Right renal cortex interstitium (tissue), 3 donors: ENCODE data around the gene MYO9B. TPM values are rescaled to one million over a fixed set of nuclear protein-coding genes. Genes with fewer than 3 reads are reported as not detected.

Experiments used
- DNase-seq, 3 donors: peaks; one replicate each; pipeline ENCODE4 v3.0.0-alpha.2; 2013; ENCODE audit warnings: low read depth in 3 of 3, low spot score in 2 of 3
- polyA plus RNA-seq, 3 donors: library from polyadenylated mRNA; unstranded; fragments of 120-200 nt; gene quantifications; one replicate each; pipeline ENCODE4 v1.2.1, GENCODE V29; 2013; ENCODE audit not compliant: insufficient read length in 3 of 3

The MYO9B gene
- polyA plus RNA-seq, 3 donors = 39.6 to 43.4 (median 42.2) TPM

DNA sequence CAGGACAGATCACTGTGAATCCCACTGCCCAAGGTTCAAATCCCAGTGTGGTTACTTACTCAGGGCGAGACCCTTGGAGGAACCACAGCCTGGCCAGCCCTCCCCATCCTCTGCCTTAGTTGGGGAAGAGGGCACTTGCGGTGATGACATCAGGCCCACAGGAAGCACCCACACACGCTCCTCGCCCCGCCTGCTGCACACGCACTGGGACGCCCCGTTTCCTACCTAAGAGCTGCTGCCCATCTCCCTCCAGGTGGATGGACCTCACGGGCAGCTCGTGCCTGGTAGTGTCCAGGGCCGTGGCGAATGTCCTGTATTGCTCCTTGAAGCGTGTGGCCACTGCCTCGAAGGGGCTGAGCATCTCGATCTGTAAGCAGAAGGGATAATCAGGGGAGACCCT lies 19.9 kb upstream of the MYO9B start:
- DNase-seq = no peak

DNA sequence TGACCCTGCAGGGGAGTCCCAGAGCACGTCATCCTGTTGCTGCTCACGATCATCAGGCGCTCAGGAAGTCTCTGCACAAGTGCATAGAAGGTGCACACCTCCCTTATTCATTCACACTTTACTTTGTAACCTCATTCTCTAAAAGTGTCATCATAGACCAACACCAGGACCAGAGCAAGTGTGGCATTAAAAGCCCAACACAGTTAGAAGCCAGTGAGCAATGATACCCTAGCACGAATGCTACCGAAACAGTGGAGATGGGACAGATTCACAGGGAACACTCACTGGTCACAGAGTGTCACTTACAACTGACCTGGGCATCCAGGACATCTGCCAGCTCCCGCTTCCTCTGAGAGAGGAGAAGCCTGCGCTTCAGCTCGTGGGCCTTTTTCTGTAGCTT lies 17.3 kb upstream of the MYO9B start:
- DNase-seq = no peak

- no peak for DNase-seq
These were observed 14.8 kb upstream of the MYO9B start for GRCh38 chr19:17060802-17061201.

DNA sequence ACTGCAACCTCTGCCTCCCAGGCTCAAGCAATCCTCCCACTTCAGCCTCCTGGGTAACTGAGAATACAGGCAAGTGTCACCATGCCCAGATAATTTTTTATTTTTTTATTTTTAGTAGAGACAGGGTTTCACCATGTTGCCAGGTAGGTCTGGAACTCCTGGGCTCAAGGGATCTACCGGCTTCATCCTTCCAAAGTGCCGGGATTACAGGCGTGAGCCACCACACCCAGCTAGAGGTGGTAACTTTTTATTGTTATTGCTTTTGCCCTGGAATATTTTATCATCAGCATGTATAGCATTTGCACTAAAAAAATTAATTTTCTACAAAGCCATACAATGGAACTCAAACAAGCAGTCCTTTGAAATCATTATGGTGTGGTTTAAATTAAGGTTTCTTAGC lies 14.4 kb upstream of the MYO9B start:
- no peak for DNase-seq

GRCh38 chr19:17061691-17062090 lies 13.9 kb upstream of the MYO9B start:
- no peak for DNase-seq

GRCh38 chr19:17063428-17063827 lies 12.1 kb upstream of the MYO9B start:
- DNase-seq = no peak

DNA sequence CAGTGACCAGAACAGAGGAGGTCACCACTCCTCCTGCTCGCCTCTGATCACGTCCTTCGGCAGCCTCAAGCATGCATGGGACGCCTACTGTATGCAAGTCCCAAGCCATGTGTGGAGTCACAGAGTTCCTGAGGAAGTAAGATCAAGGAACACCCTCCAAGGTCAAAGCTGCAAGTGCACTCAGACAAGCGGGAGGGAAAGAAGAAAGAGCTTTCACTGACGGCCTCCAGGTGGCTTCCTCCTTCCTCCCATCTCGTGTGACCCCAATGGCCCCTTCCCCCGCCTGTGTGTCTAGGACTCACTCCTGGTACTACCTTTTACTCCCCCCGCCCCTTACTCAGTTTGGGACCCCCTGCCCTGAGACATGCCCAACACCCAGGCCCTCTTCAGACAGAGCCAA lies 6.4 kb upstream of the MYO9B start:
- DNase-seq = no peak

DNA sequence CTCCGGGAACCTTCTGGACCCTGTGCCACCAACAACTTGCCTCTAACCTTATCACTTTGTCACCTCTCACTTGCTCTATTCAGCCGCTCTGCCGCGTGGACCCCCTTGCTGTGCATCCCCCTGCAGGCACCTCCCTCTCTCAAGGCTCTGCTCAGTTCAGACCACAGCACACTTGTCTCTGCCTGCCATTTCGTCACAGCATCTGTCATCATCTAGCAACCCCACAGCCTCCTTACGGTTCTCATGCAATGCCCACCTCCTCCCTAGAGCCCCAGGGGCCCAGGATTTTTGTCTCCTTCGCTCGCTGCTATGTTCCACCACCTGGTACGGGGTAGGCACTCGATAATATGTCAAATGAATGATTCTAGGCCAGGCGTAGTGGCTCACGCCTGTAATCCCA lies 5.2 kb upstream of the MYO9B start:
- no peak for DNase-seq

DNA sequence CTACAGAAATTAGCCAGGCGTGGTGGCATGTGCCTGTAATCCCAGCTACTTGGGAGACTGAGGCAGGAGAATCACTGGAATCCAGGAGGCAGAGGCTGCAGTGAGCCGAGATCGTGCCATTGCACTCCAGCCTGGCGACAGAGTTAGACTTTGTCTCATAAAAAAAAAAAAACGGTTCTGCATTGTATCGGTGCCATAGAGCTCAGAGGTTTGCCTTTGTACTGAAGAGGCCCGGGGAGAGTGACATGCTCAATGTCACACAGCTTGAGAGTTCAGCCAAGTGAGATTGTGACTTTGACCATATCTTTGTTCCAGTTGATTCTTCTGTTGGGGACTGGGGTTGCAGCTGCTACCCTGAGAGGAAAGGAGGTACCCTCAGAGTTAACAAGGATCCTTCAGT lies 4.7 kb upstream of the MYO9B start:
- no peak for DNase-seq

DNA sequence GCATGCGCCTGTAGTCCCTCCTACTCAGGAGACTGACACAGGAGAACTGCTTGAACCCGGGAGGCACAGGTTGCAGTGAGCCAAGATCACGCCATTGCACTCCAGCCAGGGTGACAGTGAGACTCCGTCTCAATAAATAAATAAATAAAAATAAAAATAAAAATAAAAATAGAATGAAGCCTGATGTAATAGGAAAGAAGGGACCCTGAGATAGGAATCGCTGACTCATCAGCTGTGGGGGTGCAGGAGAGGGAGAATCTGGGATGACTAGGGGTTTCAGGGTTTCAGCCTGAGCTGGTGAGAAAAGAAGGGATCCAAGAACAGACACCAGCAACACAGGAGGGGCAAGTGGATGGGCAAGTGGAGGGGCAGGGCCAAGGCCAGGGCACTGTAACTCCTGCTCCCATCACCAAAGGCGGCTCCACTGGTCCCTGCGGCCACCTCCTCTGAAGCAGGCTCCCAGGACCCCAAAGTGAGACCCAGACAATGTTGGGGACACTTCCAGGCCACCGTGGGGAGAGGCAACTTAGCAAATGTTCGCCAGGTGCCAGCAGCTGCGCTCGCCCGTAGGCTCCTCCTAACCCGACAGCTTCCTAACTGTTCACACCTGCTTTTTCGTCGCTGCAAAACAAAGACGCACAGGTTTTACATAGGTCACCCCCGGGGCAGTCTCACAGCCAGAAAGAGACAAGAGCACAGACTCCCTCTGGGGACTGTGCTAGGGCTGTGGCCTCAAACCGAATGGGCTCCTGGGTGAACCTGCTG lies 1.5 kb upstream of the MYO9B start:
- DNase-seq = no peak

DNA sequence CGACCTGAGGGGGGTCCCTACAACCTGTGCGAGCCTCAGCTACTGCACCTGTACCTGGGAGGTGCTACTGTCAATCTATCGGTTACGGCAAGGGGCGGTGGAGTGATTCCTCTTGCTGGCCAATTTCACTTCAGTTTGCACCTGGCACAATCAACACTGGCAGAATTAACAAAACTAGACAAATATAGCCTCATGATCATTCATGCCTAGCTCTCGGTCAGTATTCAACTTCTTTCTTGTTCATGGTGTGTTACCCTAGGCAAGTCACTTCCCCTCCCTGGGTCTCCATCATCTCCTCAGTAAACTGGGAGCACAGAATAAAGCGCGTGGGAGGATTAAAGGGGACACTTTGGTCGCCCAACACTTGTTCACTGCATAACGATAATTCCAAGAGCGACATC lies 943 bp upstream of the MYO9B start:
- DNase-seq = no peak

GRCh38 chr19:17075864-17076542 lies 426 bp downstream of the MYO9B start:
- no peak for DNase-seq

GRCh38 chr19:17076543-17076991 lies 990 bp downstream of the MYO9B start:
- DNase-seq = no peak

DNA sequence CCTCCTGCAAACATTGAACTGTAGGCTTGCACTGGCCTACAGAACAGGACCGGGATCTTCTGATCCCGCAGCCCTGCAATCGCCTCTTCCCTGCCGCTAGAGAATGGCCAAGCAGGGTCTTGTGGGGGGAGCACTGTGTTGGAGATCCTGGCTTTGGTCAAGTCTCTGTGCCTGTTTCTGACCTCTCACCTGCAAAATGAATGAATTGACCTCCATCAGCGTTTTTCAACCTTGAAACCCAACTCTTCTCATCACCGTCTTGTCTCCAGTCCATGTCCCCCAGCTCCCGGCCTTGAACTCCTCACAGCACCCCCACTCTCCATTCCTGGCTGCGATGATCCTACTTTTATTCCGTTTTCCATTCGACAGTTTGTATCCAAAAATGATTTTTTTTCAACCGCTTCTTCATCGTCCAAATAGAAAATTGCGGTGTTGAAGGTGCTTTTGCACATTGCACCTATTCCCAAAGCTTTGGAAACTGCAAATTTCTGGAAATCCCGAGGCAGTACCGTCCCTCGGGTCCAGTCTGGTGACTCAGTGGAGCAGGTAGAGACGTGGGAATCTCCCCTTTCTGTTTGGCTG lies 2.0 kb downstream of the MYO9B start:
- DNase-seq = no peak

- DNase-seq = no peak
These were observed 2.7 kb downstream of the MYO9B start for GRCh38 chr19:17078036-17078919.

- no peak for DNase-seq
These were observed 3.5 kb downstream of the MYO9B start for GRCh38 chr19:17078920-17079709.

GRCh38 chr19:17079710-17080439 lies 4.3 kb downstream of the MYO9B start:
- DNase-seq = peak in 1 of 3 donors; percentile 49

- no peak for DNase-seq
These were observed 4.8 kb downstream of the MYO9B start for GRCh38 chr19:17080440-17080801.
